Measurements from ENCODE around the gene ALPG. TPM values are rescaled to one million over a fixed set of nuclear protein-coding genes. Genes with fewer than 3 reads are reported as not detected.

The ALPG gene
- total RNA-seq, 1 experiment from 2014 or later, result 2.5 TPM

DNA sequence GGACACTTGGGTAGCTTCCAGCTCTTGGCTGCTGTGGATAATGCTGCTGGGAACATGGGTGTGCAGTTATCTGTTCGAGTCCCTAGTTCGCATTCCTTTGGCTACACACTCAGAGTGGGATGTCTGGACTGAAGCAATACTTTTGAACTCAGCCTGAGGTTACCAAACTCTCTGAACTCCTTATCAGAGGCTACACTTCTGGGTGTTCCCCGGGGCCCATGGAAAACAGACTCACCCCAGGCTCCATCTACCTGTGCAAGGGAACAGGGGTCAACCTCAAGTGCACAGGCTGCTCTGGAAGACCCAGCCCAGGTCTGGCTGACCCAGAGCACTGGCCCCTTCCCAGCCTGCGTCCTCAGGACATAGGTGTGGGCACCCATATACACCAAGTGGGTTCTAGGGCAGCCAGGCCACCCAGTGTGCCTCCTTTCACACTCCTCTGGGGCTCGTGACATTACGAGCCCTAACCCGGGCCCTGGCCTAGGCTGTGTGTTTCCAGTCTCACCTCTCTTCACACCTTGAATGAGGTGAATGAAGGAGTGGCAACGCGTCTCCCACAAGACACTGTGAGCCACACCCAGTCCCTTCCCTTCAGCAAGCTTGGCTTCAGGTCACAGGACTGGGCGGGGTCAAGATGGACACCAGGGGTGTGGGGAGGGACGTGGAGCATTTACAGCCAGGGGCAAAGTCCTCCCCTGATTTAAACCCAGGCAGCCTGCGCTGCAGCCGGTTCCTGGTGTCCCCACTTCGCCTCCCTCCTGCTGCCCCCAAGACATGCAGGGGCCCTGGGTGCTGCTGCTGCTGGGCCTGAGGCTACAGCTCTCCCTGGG, 49.0 kb downstream of the ALPG start, which contains the start of gene ALPI:
Gene ALPI (plus strand): TSS at position 728 of the 830 bp plus-strand sequence. CDS start 47 bp downstream, at position 775.
- H3K36me3 Mint-ChIP-seq (ENCODE audit: insufficient read depth, unreplicated experiment), result no peaks in the 10 kb centered on the region
- Histone ChIP-seq H3K27me3 (replicated peaks; ENCODE audit: control insufficient read depth, insufficient read depth, low read length) (no peaks in the 10 kb centered on the region), H3K36me3 (ENCODE audit: control insufficient read depth, insufficient read depth, low read length) (no peaks in the 10 kb centered on the region), H3K9me3 (no peaks in the 10 kb centered on the region), H3K4me1 (peaks cover 11% of the 10 kb centered on the region), H3K4me3 (ENCODE audit: low read depth, low read length) (peak within 1 kb of the TSS; percentile 10; the same call in 1 of the 2 replicates)
- ChIA-PET POLR2A (no interaction called here), CTCF (interaction anchor here (1.4 kb wide), 1 partner anchor 11 kb away, joined by 4 read pairs; no protein-coding TSS in a partner anchor)
- no peaks in the 10 kb centered on the region for H3K4me1 Mint-ChIP-seq (ENCODE audit: low read depth, unreplicated experiment)
- no peaks in the 10 kb centered on the region for H3K27me3 Mint-ChIP-seq (ENCODE audit: insufficient read depth, unreplicated experiment)
- peak; percentile 70 to 87 for DNase-seq
- intact Hi-C loops (cut with micrococcal nuclease; ENCODE audit: unreplicated experiment), result no loop called here
- no peaks in the 10 kb centered on the region for H3K9me3 Mint-ChIP-seq (ENCODE audit: unreplicated experiment)
- TF ChIP-seq, protein P1, sequence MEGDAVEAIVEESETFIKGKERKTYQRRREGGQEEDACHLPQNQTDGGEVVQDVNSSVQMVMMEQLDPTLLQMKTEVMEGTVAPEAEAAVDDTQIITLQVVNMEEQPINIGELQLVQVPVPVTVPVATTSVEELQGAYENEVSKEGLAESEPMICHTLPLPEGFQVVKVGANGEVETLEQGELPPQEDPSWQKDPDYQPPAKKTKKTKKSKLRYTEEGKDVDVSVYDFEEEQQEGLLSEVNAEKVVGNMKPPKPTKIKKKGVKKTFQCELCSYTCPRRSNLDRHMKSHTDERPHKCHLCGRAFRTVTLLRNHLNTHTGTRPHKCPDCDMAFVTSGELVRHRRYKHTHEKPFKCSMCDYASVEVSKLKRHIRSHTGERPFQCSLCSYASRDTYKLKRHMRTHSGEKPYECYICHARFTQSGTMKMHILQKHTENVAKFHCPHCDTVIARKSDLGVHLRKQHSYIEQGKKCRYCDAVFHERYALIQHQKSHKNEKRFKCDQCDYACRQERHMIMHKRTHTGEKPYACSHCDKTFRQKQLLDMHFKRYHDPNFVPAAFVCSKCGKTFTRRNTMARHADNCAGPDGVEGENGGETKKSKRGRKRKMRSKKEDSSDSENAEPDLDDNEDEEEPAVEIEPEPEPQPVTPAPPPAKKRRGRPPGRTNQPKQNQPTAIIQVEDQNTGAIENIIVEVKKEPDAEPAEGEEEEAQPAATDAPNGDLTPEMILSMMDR (IDR thresholded peaks at IDR 0.05; ENCODE audit: insufficient read depth in 1 of 2, low read depth in 1 of 2, low read length in 1 of 2, severe bottlenecking in 1 of 2, unreplicated experiment in 1 of 2), result no peak
- H3K27ac Mint-ChIP-seq (ENCODE audit: unreplicated experiment), result peak within 1 kb of the TSS; percentile 6
- no TSS peak for BruUV-seq (replicated peaks)
- no peak within 1 kb of the TSS for H3K4me3 Mint-ChIP-seq (ENCODE audit: unreplicated experiment)

DNA sequence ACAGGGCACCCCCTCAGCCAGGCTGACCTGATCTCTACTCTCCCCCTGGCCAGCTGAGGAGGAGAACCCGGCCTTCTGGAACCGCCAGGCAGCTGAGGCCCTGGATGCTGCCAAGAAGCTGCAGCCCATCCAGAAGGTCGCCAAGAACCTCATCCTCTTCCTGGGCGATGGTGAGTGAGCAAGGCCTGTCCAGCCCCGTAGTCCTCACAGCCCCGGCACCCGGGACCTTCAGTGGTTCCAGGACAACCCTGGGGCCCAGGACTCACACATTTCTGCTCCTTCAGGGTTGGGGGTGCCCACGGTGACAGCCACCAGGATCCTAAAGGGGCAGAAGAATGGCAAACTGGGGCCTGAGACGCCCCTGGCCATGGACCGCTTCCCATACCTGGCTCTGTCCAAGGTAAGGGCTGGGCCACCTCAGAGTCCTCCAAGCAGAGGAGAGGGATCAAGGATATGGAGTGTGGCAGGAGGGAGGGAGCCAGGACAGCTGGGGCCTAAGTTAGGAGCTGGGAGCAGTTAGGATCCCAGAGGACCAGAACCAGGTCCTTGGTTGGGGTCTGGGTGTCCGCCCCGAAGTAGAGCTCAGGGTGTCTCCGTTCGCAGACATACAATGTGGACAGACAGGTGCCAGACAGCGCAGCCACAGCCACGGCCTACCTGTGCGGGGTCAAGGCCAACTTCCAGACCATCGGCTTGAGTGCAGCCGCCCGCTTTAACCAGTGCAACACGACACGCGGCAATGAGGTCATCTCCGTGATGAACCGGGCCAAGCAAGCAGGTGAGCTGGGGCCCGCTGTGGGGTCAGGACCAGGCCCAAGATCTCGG, 49.9 kb downstream of the ALPG start:
- Histone ChIP-seq H3K4me3 (ENCODE audit: low read depth, low read length) (peak overlapping the region; percentile 10; the same call in 1 of the 2 replicates), H3K4me1 (peaks cover 11% of the 10 kb centered on the region), H3K36me3 (ENCODE audit: control insufficient read depth, insufficient read depth, low read length) (no peaks in the 10 kb centered on the region), H3K27me3 (replicated peaks; ENCODE audit: control insufficient read depth, insufficient read depth, low read length) (no peaks in the 10 kb centered on the region), H3K9me3 (no peaks in the 10 kb centered on the region)
- H3K9me3 Mint-ChIP-seq (ENCODE audit: unreplicated experiment), result no peaks in the 10 kb centered on the region
- H3K4me1 Mint-ChIP-seq (ENCODE audit: low read depth, unreplicated experiment), result no peaks in the 10 kb centered on the region
- ChIA-PET POLR2A (no interaction called here), CTCF (no interaction called here)
- TF ChIP-seq, protein P1 (IDR thresholded peaks at IDR 0.05; ENCODE audit: insufficient read depth in 1 of 2, low read depth in 1 of 2, low read length in 1 of 2, severe bottlenecking in 1 of 2, unreplicated experiment in 1 of 2), result no peak
- BruUV-seq (replicated peaks), result TSS peak; percentile 22
- H3K4me3 Mint-ChIP-seq (ENCODE audit: unreplicated experiment), result no peak overlapping the region
- H3K36me3 Mint-ChIP-seq (ENCODE audit: insufficient read depth, unreplicated experiment), result no peaks in the 10 kb centered on the region
- intact Hi-C loops (cut with micrococcal nuclease; ENCODE audit: unreplicated experiment), result no loop called here
- no peaks in the 10 kb centered on the region for H3K27me3 Mint-ChIP-seq (ENCODE audit: insufficient read depth, unreplicated experiment)
- H3K27ac Mint-ChIP-seq (ENCODE audit: unreplicated experiment), result peak overlapping the region; percentile 6
- no peak for DNase-seq

All from Caco-2 (cell line).